ENCODE measurements around the gene ISG20.

The ISG20 gene

DNA sequence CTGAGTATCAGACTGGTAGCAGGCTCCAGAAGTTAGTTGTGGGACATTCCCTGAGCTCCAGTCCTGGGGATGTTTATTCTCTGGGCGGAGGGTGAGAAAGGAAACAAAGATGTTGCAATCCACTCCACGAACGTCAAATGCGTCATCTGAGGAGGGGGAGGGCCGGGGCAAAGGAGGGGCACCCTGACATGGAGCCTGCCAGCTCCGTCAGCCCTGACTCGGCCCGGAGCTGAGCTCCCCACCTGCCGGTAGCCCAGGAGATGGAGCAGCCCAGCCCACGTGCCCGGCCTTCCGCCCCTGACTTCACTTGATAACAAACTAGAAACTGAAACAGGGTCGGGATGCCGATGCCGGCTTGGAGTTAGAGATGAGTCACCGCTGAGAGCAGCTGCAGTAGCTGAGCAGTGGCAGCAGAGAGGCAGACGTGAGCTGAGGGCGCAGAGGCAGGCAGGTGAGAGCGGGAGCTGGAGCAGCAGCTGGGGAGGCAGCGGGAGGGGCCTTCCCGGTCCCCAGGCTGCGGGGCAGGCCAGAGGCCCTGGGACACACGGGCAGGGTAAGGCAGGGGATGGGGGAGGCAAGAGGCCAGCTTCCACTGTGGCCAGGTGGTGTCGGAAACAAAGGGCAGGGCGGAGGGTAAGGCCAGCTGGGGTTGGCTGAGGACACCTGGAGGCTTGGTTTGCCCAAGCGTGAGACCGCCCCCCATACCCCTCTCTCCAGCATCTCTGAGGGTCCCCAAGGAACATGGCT lies at the start of gene ISG20:
Gene ISG20 (plus strand): TSS at position 391 of the 747 bp plus-strand sequence. CDS start 351 bp downstream, at position 742.
- peak; percentile 88 for DNase-seq (ENCODE audit: low read depth)
- in situ Hi-C loops (cut with HindIII; ENCODE audit: low sequenced_read_pairs): no loop called here
- TF ChIP-seq, protein P1, sequence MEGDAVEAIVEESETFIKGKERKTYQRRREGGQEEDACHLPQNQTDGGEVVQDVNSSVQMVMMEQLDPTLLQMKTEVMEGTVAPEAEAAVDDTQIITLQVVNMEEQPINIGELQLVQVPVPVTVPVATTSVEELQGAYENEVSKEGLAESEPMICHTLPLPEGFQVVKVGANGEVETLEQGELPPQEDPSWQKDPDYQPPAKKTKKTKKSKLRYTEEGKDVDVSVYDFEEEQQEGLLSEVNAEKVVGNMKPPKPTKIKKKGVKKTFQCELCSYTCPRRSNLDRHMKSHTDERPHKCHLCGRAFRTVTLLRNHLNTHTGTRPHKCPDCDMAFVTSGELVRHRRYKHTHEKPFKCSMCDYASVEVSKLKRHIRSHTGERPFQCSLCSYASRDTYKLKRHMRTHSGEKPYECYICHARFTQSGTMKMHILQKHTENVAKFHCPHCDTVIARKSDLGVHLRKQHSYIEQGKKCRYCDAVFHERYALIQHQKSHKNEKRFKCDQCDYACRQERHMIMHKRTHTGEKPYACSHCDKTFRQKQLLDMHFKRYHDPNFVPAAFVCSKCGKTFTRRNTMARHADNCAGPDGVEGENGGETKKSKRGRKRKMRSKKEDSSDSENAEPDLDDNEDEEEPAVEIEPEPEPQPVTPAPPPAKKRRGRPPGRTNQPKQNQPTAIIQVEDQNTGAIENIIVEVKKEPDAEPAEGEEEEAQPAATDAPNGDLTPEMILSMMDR (IDR thresholded peaks at IDR 0.05; ENCODE audit: low read depth, low read length, missing control alignments): peak; percentile 57

DNA sequence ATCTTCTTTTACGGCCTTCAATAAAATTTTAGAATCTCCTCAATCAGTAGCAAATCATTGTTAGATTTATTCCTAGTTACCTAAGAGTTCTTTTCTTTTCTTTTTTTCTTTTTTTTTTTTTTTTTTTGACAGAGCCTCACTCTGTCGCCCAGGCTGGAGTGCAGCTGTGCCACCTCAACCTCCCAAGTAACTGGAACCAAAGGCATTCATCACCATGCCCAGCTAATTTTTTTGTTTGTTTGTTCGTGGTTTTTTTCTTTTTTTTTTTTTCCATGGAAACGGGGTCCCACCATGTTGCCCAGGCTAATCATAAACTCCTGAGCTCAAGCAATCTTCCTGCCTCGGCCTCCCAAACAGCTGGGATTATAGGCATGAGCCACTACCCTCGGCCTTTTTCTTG lies 48.1 kb upstream of the ISG20 start:
- DNase-seq (ENCODE audit: low read depth): no peak
- H3K4me3 ChIP-seq (ENCODE audit: low read depth, low read length): no peak overlapping the region
- TF ChIP-seq, protein P1 (IDR thresholded peaks at IDR 0.05; ENCODE audit: low read depth, low read length, missing control alignments): no peak
- in situ Hi-C loops (cut with HindIII; ENCODE audit: low sequenced_read_pairs): no loop called here

More for the DNA sequence above, at the start of gene ISG20:
- peak within 1 kb of the TSS; percentile 42 for H3K4me3 ChIP-seq (ENCODE audit: low read depth, low read length)

DNA sequence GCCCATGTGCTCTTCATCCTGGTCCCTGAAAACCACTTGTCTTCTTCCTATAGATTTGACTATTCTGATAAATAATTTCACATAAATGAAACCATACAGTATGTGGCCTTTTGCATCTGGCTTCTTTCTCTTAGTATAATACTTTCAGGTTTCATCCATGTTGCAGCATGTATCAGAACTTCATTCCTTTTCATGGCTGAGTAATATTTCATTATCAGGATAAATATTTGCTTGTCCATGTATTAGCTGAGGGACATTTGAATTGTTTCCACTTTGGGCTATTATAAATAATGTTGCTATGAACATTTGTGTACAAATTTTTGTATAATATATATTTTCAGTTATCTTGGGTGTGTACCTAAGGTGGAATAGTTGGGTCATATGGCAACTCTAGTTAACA lies 47.4 kb upstream of the ISG20 start:
- TF ChIP-seq, protein P1 (IDR thresholded peaks at IDR 0.05; ENCODE audit: low read depth, low read length, missing control alignments): no peak
- DNase-seq (ENCODE audit: low read depth): no peak
- in situ Hi-C loops (cut with HindIII; ENCODE audit: low sequenced_read_pairs): no loop called here
- no peak overlapping the region for H3K4me3 ChIP-seq (ENCODE audit: low read depth, low read length)

DNA sequence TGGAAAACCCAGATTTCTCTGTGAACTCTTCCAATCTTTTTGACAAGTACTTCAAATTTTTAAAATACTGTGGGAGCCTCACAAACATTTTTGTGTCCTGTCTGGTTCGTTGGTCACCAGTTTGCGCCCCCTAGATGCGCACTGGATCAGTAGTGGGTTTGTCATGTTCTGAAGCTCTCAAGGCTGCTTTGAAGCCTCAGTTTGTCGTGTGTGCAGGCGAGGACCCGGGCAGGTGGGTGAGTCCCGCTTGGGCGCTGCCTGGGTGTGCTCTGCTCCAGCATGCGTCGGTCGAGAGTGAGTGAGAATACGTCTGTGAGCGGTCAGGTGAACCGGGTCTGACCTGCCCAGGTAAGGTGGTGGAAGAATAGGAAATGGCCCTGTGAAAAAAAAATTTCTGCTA lies 34.9 kb upstream of the ISG20 start:
- TF ChIP-seq, protein P1 (IDR thresholded peaks at IDR 0.05; ENCODE audit: low read depth, low read length, missing control alignments): no peak
- no peak for DNase-seq (ENCODE audit: low read depth)
- H3K4me3 ChIP-seq (ENCODE audit: low read depth, low read length): no peak overlapping the region
- in situ Hi-C loops (cut with HindIII; ENCODE audit: low sequenced_read_pairs): no loop called here

DNA sequence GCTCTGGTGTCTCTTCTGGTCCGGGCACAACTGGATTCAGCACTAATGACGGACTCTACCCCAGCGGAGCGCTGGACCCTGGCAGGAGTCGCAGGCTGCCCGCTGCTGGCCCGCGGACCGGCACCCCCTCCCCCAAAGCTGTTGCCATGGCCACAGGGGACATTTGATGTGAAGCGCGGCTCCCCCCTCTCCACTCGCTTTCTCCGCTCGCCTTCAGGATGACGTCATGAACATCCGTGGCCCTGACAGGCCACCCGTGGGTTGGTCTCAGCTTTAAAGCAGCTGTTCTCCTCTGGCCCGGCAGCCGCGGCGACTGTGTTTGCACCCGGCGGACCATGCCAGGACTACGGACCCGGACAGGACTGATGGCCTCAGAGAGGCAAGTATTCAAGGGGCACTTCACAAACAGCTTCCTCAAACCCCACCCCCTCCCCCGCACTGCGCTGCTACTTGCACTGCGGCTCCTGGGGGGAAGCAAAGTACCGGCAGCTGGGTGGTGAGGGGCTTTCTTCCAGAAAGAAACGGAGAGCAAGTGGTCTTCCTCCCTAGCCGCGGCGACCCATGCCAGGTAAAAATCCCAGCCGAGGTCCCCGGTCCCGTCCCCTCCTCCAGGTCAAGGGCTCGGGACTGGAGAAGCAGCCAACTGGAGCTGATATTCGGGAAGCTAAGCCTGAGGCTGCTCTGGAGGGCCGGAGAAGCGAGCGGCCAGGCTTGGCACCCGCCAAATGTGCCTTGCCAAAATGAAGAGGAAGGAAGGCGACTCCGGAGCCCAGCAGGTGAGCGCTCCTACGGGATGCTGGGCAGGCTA lies 34.2 kb upstream of the ISG20 start:
- in situ Hi-C loops (cut with HindIII; ENCODE audit: low sequenced_read_pairs): no loop called here
- no peak overlapping the region for H3K4me3 ChIP-seq (ENCODE audit: low read depth, low read length)
- TF ChIP-seq, protein P1 (IDR thresholded peaks at IDR 0.05; ENCODE audit: low read depth, low read length, missing control alignments): no peak
- no peak for DNase-seq (ENCODE audit: low read depth)

DNA sequence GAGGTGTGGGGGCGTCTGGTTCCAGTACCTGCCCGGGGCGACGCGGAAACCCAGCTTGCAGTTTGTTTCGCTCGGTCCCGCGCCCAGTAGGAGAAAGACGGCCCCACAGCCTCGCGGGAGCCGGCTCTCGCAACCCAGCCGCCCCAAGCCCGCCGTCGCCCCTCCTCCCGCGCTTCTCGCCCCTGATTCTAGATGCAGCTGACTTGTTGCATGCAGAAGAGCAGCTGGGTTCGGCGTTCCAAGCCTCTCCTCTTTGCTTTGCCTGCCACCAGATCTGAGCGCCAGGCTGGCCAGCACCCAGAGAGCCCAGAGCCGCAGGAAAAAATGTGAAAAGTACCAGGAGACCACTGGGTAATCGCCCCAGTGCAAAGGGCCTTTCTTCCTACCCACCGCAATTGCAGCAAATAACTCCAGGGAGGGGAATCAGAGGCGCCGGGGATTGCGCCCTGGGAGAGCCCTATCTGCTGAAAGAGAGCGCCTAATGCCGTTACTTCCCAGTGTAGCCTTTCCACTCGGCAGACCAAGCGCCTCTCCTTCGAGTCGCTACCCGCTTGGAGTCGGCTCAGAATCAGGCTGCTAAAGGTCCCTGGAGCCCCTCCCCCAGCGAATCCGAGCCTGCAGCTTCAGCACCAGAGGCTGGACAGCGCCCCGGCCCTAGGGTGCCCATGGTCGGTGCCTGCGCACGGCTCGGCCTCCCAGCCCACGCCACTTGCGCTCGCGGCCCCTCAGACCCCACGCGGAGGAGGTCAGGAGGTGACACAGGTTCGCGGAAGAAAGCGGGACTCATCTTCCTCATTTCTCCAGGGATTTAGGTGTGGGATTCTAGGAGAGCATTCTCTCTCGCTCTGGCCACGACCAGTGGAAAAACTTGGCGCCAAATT lies 33.4 kb upstream of the ISG20 start:
- TF ChIP-seq, protein P1 (IDR thresholded peaks at IDR 0.05; ENCODE audit: low read depth, low read length, missing control alignments): no peak
- H3K4me3 ChIP-seq (ENCODE audit: low read depth, low read length): no peak overlapping the region
- no peak for DNase-seq (ENCODE audit: low read depth)
- in situ Hi-C loops (cut with HindIII; ENCODE audit: low sequenced_read_pairs): no loop called here
